ENCODE data around the gene GPR89B. TPM values are rescaled to one million over a fixed set of nuclear protein-coding genes. Genes with fewer than 3 reads are reported as not detected.
"Not testable (repeated sequence)": the region's sequence is repeated elsewhere in the genome, so short reads cannot be mapped to it uniquely, and the experiment has no call there.

The GPR89B gene
- 13.7 TPM for total RNA-seq

DNA sequence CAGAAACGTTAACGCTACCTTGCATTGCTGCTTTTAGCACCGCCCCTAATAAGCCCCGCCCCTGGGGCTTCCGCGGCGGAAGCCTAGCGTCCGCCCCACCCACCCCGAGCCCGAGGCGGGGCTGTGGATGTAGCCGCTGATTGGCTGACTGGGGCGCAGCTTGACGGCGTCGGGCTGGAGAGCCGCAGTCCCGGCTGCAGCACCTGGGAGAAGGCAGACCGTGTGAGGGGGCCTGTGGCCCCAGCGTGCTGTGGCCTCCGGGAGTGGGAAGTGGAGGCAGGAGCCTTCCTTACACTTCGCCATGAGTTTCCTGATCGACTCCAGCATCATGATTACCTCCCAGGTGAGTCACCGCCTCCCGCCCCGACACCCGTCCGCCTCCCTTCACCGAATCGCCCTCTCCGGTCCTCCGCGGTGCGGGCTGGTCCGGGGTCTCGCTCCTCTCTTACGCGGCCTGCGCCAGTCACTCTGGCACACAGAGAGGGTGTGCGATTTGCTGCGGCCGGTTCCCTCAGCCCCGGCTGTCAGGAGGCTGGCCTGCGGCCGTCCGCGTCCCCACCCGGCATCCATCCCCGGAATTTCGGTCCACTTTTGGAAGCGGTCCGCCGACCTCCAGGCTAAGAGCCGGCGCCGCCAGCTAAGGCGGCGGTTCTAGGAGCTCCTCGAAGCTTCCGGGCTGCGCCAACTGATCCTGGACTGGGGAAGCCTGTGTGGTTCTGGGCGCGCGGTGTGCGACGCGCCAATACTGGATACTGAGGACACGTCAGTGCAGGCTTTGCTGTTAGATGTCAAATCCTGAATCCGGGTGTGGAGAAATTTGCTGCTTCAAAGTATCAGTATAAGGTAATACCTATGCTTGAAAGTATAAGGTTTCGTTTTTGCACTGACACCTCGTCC lies at the start of gene GPR89B:
Gene GPR89B, plus strand, starts transcription at position 185 of the 897 bp plus-strand sequence. Its CDS starts 117 bp downstream, at position 302.
- peak; percentile 73 to 93 (median 87) for DNase-seq (ENCODE audit: low read depth in 2 of 3, low spot score in 2 of 3)

DNA sequence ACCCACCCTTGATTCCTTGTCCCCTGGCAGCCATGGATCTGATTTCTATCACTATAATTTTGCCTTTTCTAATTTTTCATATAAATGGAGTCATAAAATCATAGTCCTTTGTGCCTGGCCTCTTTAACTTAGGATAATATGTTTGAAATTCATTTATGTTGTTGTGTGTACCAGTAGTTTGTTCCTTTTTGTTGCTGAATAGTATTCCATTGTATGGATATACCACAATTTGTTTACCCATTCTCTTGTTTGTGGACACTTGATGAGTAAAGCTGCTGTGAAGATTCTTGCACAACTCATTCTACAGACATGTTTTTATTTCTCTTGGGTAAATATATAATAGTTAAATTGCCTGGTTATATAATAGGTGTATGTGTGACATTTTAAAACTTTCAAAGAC lies 48.3 kb upstream of the GPR89B start:
- no peak for DNase-seq (ENCODE audit: low read depth in 2 of 3, low spot score in 2 of 3)

DNA sequence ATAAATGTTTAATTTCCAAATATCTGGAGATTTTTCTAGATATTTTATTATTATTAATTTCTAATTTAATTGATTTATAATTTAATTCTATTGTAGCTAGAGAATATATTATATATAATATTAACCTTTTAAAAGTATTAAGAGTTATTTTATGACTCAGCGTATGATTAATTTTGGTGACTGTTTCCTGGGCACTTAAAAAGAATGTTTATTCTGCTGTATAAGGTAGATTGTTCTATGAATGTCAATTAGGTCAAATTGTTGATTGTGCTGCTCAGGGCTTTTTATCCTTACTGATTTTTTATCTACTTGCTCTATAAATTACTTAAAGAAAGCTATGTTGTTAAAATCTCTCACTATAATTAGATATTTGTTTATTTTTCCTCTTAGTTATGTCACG lies 45.7 kb upstream of the GPR89B start:
- DNase-seq (ENCODE audit: low read depth in 2 of 3, low spot score in 2 of 3): no peak

DNA sequence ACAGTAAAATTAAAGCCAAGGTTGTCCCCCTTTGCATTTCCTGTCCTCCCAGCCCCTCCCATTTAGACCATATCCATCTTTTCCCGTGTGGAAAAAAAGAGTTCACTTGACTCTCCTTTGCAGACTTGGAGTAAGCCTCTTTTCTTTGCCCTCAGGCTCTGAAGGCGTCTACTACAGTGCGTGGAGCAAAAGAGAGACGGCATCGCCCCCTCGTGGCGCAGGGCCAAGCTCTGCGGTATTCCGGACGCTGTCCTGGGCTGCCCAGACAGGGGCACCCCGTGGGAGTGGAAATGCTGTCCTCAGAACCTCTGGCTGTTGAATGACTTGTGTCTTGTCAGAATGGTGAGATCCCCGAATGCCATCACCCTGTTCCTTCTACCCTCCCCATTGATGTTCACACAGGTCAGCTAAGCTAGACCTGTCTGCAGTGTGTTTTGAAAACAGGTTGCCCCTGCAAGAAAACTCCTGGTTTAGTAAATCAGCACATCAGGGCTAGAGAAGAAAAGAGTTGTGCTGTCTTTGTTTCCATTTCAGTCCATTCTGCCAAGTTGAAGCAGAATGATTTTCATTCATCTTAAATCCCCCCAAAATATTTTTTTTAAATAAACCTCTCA lies 37.9 kb upstream of the GPR89B start:
- peak; percentile 11 to 71 (median 62) for DNase-seq (ENCODE audit: low read depth in 2 of 3, low spot score in 2 of 3)

DNA sequence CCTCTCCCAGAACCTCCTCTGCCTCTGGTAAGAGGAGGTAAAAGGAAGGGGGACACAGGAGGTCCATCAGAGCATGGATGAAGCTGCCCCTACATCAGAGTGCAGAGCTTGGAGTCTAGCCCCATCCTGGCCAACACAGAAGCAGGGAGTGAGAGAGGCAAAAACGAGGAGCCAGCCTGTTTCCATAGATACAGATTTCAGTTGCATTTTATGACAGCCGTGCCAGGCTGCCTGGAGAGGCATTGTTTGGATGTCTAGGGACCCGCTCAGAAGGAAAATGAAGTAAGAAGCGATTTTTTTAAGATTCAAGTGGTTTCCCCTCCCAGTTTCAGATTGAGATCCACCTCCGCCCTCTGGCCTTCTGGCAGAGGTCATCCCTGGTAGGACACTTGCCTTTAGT lies 37.1 kb upstream of the GPR89B start:
- no peak for DNase-seq (ENCODE audit: low read depth in 2 of 3, low spot score in 2 of 3)

DNA sequence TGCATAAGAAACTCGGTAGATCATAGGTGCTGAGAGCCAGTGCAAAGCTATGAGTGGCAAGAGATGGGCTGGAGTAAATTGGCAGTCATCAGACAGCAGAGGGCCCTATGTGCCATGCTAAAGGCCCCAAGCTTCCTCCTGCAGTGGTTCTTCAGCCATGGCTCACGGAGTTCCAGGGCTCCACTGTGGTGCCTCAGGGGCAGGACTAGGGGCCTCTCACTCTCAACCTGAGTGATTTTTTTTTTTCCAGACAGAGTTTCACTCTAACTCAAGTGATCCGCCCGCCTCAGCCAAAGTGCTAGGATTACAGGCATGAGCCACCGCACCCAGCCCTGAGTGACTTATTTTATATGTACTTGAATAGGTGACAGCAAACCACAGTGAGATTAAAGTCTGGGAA lies 36.0 kb upstream of the GPR89B start:
- peak in 2 of 3 donors; percentile 33 to 55 for DNase-seq (ENCODE audit: low read depth in 2 of 3, low spot score in 2 of 3)

DNA sequence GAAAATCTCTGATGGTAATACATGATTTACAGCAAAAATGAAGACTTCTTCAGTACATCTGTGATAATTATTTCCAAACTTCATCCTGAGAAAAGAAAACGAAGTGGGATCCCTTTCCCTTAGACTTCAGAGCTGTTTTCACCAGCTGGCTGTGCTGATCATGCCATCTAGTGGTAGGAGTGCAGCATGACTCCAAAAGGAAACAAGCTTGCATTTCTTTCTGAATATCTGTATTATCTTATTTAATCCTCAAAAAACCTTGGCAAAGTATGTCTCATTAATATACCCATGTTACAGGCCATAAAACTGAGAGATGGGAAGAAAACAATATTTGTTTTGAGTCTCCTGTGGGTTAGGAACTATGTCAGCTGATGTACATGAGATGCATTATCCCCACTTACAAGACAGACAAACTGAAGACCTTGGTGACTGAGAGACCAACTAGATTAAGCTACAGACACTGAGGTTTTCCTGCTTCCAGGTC lies 35.4 kb upstream of the GPR89B start:
- DNase-seq (ENCODE audit: low read depth in 2 of 3, low spot score in 2 of 3): peak; percentile 11 to 65 (median 26)

DNA sequence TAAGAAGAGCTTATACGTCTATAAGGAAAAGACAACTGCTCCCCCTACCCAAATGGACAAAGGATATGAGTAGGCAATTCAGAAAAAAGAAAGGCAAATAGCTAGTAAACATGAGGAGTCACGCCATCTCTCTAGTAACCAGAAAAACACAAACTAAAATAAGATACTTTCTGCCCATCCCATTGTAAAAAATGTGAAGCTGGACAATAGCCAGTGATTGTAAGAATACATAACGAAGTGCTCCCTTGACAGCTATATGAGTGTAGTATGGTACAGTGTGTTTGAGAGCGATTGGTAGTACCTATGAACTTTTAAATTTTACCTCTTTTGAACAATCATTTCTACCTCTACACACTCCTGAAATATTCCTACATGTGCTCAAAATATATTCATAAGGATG lies 33.1 kb upstream of the GPR89B start:
- no peak for DNase-seq (ENCODE audit: low read depth in 2 of 3, low spot score in 2 of 3)

DNA sequence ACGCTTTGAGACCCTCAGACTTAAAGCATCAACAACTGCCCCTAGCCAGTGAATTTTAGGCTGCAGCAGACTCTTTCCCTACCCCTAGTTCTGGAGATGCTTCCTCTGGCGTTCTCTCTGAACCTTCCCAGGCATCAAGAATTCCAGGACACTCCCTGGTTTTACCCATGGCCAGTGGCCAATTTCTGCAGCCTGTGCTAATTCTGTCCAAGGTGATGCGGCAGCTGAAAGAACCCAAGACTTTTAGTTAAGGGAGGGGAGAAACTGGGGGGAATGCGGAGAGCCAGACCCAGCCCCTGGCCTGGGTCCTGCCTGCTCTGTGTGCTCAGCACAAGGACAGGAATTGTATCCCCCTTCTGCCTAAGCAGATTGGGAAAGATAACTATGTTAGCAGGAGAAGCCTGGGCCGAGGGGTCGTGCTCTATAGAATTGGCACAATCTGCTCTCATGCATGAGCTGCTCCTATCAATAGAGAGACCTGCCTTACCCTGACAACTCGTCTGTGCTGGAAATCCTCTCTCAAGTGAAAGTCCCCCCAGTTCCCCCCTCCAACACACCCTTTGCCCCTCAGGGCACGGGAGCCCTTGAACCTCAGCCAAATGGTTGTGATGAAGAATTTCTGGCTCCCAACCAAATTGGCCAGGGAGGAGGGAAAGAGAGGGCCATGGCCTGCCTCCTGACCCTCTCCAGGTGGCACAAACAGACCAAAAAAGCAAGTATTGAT lies 31.0 kb upstream of the GPR89B start:
- DNase-seq (ENCODE audit: low read depth in 2 of 3, low spot score in 2 of 3): no peak

DNA sequence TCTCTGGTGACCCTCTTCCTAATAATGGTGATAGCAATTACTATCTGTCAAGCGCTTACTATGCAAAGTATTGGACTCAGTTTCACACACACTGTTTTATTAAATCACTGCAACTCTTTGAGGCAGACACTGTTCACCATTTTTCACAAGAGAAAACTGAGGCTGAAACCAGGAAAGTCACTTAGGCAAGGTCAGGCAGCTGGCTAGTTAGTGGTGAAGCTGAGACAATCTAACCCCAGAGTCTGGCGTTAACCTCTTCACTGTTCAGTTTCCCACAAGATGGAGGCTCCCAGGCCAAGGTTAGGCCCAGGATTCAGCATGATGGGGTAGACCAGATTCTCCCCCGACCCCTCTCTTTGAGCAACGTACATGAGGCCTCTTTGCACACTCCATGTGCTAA lies 30.4 kb upstream of the GPR89B start:
- no peak for DNase-seq (ENCODE audit: low read depth in 2 of 3, low spot score in 2 of 3)

DNA sequence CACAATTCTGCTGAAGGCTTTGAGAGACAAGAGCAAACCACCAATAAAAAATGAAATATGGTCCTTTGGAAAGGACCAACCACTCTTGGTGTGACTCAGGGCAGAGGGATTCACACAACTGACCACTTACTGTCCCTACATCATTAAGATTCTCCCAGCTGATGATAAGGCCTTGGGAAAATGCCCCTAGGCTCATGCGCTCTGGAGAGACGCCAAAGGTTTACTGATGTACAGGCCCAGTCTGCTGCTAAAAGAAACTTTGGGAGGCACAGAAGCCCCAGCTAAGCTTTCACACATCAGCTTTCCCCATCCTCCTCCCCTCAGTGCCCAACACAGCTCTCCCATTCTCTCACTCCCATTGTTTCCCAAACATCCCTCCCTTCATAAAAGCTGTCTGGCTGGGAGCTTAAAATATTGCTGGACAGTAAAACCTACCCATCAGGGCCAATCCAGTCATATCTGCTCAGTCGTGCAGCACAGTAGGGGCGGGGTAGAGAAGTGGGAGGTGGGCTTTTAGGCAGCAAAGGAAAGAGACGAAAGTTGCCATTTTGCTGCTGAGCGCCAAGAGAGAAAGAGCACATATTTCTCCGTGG lies 25.9 kb upstream of the GPR89B start, which contains the start of gene GJA8:
Gene GJA8, plus strand, starts transcription at position 543 of the 593 bp plus-strand sequence. CDS start 5,161 bp downstream, outside the sequence.
- no peak for DNase-seq (ENCODE audit: low read depth in 2 of 3, low spot score in 2 of 3)

DNA sequence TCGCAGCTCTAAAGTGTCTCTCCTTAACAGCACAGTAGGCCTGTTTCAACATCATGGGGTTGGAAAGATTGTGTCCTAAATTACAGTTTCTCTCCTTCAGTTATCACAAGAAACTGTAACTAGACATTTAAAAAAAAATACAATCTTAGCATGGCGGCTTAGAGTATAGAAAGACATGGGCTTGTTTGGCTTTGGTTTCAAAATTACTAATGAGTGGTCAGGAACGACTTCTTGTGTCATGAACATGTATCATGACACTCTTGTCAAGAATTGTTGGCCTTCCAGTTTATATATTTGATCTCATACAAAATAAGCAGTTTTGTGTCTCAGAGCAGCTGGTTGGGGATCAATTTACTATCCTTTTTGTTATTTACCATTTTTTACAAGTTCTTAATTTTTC lies 23.5 kb upstream of the GPR89B start:
- DNase-seq (ENCODE audit: low read depth in 2 of 3, low spot score in 2 of 3): no peak

DNA sequence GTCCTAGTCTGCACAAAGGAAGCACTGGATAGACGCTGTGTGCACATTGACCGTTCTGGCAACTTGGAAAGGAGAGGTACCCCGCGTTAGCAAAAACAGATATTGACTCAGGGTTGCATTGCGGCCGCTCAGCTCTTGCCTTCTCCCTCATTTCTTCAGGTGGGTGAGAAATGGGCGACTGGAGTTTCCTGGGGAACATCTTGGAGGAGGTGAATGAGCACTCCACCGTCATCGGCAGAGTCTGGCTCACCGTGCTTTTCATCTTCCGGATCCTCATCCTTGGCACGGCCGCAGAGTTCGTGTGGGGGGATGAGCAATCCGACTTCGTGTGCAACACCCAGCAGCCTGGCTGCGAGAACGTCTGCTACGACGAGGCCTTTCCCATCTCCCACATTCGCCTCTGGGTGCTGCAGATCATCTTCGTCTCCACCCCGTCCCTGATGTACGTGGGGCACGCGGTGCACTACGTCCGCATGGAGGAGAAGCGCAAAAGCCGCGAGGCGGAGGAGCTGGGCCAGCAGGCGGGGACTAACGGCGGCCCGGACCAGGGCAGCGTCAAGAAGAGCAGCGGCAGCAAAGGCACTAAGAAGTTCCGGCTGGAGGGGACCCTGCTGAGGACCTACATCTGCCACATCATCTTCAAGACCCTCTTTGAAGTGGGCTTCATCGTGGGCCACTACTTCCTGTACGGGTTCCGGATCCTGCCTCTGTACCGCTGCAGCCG lies 20.3 kb upstream of the GPR89B start:
- no peak for DNase-seq (ENCODE audit: low read depth in 2 of 3, low spot score in 2 of 3)

DNA sequence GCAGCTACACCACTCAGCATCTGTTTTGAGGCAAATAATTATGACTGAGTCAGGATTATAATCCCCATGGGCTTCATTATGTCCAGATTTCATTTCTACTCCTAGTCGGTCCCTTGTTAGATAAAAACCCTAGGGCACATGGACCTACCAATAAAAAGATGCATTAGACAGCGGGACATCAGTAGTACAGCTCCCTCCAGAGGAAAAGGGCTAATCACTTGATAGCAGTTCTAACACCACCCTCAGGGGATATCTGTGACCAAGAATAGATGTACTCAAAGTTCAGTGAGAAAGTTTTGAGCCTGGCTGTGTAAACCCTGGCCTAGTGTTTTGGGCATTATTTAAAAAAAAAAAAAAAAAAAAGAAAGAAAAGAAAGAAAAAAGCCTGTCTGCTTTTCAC lies 15.7 kb upstream of the GPR89B start:
- no peak for DNase-seq (ENCODE audit: low read depth in 2 of 3, low spot score in 2 of 3)

DNA sequence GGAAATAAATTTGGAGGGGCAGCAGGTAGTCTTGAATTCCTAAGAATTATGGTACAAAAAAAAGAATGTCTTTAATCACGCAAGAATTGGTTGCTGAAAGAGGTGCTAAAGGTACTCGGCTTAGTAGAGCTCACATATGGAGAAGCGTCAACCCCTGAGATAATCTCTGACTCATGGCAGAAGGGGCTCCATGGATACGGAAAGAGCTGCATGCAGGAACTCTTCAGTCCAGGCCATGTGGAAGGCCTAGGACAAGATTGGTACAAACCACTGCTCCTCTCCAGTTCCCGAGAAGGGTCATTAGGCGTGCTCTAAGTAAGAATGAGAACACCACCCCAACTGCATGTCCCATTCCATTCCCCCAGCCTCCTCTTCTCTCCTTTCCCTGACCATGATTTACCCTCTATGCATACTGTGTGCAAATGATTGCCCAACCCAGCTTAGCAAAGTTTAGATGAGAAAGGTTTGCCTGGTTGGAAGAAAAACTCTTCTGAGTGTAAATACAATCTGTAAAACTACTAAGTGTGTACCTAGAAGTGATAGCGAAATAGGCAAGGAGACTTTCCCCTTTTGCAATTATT lies 14.8 kb upstream of the GPR89B start:
- no peak for DNase-seq (ENCODE audit: low read depth in 2 of 3, low spot score in 2 of 3)

DNA sequence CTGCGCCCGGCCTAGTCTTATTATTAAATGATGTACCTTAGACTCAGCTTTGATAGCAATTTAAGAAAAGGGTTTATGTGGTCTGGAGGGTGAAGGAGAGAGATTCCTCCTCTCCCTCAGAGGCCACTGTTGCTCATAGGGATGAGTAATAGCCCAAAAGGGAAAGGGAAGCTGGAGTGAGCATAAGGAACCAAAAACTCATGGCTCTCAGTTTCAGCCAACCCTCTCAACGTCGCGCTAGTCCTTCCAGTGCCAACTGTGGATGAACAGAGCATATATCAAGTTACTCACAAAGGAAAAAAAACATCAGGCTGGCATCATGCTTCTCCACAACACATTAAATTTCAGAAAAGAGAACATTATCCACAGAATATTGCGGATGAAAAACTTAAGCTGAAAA lies 8.3 kb upstream of the GPR89B start:
- DNase-seq (ENCODE audit: low read depth in 2 of 3, low spot score in 2 of 3): no peak

DNA sequence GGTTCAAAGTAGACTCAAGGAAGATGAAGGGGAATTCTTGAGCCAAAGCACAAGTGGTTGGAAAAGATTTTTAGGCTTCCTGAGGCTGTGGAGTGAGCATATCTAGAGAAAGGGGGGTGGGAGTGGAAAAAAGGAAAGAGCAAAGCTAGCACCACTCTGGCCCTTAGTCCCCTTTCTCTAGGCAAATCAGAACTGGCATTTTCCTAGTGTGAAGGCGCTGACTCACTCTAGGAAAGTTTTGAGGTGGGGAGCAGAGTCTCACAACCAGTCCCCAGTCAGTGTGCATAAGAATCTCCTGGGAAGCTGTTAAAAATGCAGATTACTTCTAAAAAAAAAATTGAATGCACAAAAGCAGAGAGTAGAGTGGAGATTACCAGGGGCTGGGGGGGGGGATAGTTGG lies 3.4 kb upstream of the GPR89B start:
- no peak for DNase-seq (ENCODE audit: low read depth in 2 of 3, low spot score in 2 of 3)

DNA sequence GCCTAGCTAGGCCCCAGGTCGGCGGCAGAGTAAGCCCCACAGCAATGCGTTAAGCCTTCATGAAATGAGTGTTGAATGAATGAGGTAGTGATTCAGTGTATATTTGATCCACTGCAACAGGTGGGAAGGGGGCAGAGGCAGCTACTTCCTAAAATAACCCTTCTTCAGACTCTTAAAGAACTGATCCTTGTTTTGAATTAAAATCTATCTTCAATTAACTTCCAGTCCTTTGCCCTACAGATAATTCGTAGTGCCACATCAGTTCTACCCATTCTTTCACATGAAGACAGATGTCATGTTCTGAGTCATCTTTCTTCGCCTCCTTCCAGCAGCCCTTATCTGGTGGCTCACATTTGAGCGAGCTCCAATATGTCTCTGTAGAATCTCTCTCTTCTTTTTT lies 1.0 kb upstream of the GPR89B start:
- not testable (repeated sequence) for DNase-seq (ENCODE audit: low read depth in 2 of 3, low spot score in 2 of 3)

DNA sequence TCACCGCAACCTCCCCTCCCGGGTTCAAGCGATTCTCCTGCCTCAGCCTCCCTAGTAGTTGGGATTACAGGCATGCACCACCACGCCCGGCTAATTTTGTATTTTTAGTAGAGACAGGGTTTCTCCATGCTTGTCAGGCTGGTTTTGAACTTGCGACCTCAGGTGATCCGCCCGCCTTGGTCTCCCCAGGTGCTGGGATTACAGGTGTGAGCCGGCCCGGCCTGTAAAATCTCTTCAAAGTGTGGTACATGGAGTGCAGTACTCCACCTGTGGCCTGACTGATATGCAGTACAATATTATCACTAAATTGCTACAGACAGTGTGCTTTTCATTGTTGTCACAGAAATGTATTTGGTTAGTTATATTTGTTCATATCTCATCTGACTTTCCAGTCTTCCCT lies 531 bp upstream of the GPR89B start:
- DNase-seq (ENCODE audit: low read depth in 2 of 3, low spot score in 2 of 3): not testable (repeated sequence)

DNA sequence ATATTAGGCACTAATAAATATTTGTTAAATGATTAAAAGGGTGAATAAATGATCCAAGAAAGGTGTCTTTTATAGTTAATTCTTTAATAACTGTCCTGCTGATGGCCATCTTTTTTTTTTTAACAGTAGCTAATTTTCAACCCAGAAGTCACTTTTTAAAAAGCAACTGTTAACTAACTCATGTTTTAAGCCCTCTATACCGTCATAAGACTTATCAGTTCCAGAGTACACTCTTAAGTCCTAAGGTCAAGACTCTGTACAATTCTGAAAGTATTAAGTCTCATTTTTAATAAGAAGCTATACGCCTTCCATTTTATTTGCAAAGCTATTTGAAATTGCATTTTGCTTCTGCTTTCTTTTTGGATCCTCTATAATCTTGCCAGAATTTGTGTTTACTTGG lies 2.9 kb downstream of the GPR89B start:
- DNase-seq (ENCODE audit: low read depth in 2 of 3, low spot score in 2 of 3): not testable (repeated sequence)
